ENCODE results near the gene ZNF384. TPM values are rescaled to one million over a fixed set of nuclear protein-coding genes. Genes with fewer than 3 reads are reported as not detected.

ZNF384 gene
- total and polyA plus RNA-seq, 7 donors: 22.0 to 44.9 (median 26.2) TPM

GRCh38 chr12:6641131-6641530 lies 48.0 kb downstream of the ZNF384 start:
- ATAC-seq (no peak), DNase-seq (no peak)
- TF ChIP-seq, protein P1, sequence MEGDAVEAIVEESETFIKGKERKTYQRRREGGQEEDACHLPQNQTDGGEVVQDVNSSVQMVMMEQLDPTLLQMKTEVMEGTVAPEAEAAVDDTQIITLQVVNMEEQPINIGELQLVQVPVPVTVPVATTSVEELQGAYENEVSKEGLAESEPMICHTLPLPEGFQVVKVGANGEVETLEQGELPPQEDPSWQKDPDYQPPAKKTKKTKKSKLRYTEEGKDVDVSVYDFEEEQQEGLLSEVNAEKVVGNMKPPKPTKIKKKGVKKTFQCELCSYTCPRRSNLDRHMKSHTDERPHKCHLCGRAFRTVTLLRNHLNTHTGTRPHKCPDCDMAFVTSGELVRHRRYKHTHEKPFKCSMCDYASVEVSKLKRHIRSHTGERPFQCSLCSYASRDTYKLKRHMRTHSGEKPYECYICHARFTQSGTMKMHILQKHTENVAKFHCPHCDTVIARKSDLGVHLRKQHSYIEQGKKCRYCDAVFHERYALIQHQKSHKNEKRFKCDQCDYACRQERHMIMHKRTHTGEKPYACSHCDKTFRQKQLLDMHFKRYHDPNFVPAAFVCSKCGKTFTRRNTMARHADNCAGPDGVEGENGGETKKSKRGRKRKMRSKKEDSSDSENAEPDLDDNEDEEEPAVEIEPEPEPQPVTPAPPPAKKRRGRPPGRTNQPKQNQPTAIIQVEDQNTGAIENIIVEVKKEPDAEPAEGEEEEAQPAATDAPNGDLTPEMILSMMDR (IDR thresholded peaks at IDR 0.05): no peak
- H3K9me3 ChIP-seq: no peaks in the 10 kb centered on the region
- H3K4me3 ChIP-seq: no peak overlapping the region
- H3K4me1 ChIP-seq: no peaks in the 10 kb centered on the region
- WGBS, 3 donors: 47 to 56% (median 53%) methylated on average over 4 of the region's 4 CpGs
- intact Hi-C loops (cut with DNase I): no loop called here
- H3K27me3 ChIP-seq (ENCODE audit: insufficient read depth in 3 of 3, low read length in 2 of 3): no peaks in the 10 kb centered on the region
- no peaks in the 10 kb centered on the region for H3K36me3 ChIP-seq (ENCODE audit: insufficient read depth in 1 of 2, low read depth in 1 of 2)
- no peak overlapping the region for H3K27ac ChIP-seq

- H3K4me3 ChIP-seq: no peak overlapping the region
- no peak overlapping the region for H3K27ac ChIP-seq
- H3K36me3 ChIP-seq (ENCODE audit: insufficient read depth in 1 of 2, low read depth in 1 of 2): no peaks in the 10 kb centered on the region
- peaks cover 0 to 3% (median 0%) of the 10 kb centered on the region in 3 donors for H3K27me3 ChIP-seq (ENCODE audit: insufficient read depth in 3 of 3, low read length in 2 of 3)
- H3K4me1 ChIP-seq: no peaks in the 10 kb centered on the region
- DNase-seq (no peak), ATAC-seq (no peak)
- 92 to 93% (median 92%) methylated on average over 4 of the region's 4 CpGs for WGBS, 3 donors
- TF ChIP-seq, protein P1 (IDR thresholded peaks at IDR 0.05): no peak
- no peaks in the 10 kb centered on the region for H3K9me3 ChIP-seq
- intact Hi-C loops (cut with DNase I): no loop called here
These were observed 48.7 kb downstream of the ZNF384 start for GRCh38 chr12:6640497-6640896.

DNA sequence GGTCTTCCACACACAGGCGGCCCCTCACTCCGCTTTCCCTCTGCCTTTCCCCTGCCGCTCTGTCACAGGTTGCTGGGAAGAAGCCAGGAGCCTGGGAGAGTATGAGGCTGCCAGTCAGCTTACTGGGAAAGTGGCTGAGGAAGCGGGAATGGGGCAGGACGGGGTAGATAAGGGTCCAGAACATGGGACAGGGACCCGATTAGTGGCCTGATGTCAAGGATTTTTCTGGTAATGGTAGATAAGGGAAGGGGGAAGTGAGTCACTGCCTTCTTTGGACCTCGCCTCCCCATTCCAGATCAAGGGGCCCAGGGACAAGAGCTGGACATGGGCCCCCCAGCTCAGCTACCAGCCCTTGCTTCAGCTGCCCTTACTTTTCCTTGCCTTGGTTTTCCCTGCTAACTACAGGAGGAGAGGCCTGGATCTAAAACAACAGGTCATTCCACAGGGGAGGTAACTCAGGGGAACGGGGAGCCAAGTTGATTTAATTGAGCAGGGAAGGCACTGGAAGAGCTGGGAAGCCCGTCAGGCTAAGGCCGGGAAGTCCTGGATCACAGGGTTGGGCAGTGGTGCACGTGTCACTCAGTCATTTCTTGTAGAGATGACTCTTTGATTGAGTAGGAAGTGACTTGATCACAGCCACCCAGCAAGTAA lies 49.9 kb downstream of the ZNF384 start:
- ATAC-seq (no peak), DNase-seq (peak in 1 of 2 donors; percentile 18)
- H3K9me3 ChIP-seq: no peaks in the 10 kb centered on the region
- no peak overlapping the region for H3K27ac ChIP-seq
- no peaks in the 10 kb centered on the region for H3K36me3 ChIP-seq (ENCODE audit: insufficient read depth in 1 of 2, low read depth in 1 of 2)
- 74 to 76% (median 75%) methylated on average over 11 of the region's 11 CpGs for WGBS, 3 donors
- intact Hi-C loops (cut with DNase I): no loop called here
- H3K4me1 ChIP-seq: no peaks in the 10 kb centered on the region
- TF ChIP-seq, protein P1 (IDR thresholded peaks at IDR 0.05): no peak
- H3K4me3 ChIP-seq: no peak overlapping the region
- peaks cover 0 to 3% (median 0%) of the 10 kb centered on the region in 3 donors for H3K27me3 ChIP-seq (ENCODE audit: insufficient read depth in 3 of 3, low read length in 2 of 3)

DNA sequence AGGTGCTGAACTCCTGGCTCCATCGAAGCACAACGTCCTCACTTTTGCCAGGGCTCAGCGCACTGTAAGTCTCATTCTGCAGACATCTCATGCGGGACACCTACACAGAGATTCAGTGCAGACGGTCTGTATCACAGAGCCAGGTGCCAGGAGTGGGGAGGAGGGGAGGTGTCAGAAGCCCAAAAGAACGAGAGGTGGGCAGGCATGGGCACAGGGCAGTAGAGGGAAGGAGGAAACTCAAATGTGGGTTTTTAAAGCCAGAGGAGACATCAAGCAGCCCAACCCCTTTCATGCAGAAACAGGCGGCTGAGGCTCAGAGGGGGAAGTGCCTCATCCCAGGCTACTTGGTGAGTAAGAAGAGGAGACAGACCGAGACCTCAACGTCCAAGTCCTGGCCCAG lies 50.9 kb downstream of the ZNF384 start:
- TF ChIP-seq, protein P1 (IDR thresholded peaks at IDR 0.05): no peak
- intact Hi-C loops (cut with DNase I): no loop called here
- DNase-seq: peak in 1 of 2 donors; percentile 51
- peak in 1 of 4 donors; percentile 21 for ATAC-seq
- Histone ChIP-seq H3K9me3 (no peaks in the 10 kb centered on the region), H3K4me3 (no peak overlapping the region), H3K27me3 (ENCODE audit: insufficient read depth in 3 of 3, low read length in 2 of 3) (peaks cover 0 to 3% (median 0%) of the 10 kb centered on the region in 3 donors), H3K36me3 (ENCODE audit: insufficient read depth in 1 of 2, low read depth in 1 of 2) (no peaks in the 10 kb centered on the region), H3K4me1 (no peaks in the 10 kb centered on the region), H3K27ac (no peak overlapping the region)
- 74 to 76% (median 75%) methylated on average over 9 of the region's 9 CpGs for WGBS, 3 donors

All from psoas muscle (tissue), 8 donors.